ENCODE data around the gene MAD1L1. TPM values are rescaled to one million over a fixed set of nuclear protein-coding genes. Genes with fewer than 3 reads are reported as not detected.
A peak's percentile ranks its signal among the peaks of the same experiment; 100 is the strongest.

The MAD1L1 gene
- total RNA-seq, 1 donor from 2014 or later, result 32.7 TPM

DNA sequence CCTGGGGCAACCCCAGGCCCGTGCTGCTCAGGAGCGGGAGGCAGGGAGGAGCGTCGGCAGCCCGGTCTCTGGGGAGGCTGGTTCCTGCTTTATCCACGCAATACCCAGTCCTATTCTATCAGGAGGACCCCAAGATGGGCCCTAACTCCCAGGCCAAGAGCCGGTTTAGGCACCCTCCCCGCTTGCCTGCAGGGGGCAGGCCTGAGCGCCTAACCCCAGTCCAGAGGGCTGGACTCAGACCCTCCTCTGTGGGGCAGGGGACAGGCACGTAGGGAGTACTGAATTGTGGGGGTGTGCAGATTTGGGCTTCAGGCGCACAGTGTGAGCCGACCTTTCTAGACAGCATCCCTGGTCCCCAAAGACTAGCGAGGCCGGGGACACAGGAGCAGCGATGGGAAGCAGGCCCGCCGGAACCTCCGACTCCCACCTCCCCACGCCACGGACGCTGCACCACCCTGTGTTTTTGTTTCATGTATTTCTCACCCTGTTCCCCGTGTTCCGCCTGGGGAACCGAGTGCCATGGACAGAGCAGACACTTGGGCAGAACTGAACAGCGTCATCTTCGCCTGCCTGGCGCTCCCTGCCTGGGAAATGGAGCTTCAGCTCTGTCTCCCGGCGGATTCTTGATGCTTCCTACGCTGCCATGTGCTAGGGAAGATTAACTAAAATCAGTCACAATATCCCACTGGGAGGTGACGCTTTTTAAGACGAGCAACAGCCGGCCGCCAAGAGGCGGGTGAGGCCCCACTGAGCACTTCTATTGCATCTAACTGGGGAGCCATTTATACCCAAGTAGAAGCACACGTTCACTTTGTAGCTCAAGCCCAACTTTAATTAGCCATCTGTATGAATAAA, 14.6 kb upstream of the MAD1L1 start:
- no peak for DNase-seq (ENCODE audit: extremely low spot score, unreplicated experiment)
- TF ChIP-seq, protein P1, sequence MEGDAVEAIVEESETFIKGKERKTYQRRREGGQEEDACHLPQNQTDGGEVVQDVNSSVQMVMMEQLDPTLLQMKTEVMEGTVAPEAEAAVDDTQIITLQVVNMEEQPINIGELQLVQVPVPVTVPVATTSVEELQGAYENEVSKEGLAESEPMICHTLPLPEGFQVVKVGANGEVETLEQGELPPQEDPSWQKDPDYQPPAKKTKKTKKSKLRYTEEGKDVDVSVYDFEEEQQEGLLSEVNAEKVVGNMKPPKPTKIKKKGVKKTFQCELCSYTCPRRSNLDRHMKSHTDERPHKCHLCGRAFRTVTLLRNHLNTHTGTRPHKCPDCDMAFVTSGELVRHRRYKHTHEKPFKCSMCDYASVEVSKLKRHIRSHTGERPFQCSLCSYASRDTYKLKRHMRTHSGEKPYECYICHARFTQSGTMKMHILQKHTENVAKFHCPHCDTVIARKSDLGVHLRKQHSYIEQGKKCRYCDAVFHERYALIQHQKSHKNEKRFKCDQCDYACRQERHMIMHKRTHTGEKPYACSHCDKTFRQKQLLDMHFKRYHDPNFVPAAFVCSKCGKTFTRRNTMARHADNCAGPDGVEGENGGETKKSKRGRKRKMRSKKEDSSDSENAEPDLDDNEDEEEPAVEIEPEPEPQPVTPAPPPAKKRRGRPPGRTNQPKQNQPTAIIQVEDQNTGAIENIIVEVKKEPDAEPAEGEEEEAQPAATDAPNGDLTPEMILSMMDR (IDR thresholded peaks at IDR 0.05), result peak; percentile 65
- Mint-ChIP-seq H3K27ac (ENCODE audit: unreplicated experiment) (no peak overlapping the region), H3K9me3 (ENCODE audit: unreplicated experiment) (no peaks in the 10 kb centered on the region), H3K4me3 (ENCODE audit: unreplicated experiment) (no peak overlapping the region), H3K27me3 (ENCODE audit: unreplicated experiment) (no peaks in the 10 kb centered on the region), H3K4me1 (ENCODE audit: unreplicated experiment) (peaks cover 31% of the 10 kb centered on the region), H3K36me3 (ENCODE audit: unreplicated experiment) (no peaks in the 10 kb centered on the region)

DNA sequence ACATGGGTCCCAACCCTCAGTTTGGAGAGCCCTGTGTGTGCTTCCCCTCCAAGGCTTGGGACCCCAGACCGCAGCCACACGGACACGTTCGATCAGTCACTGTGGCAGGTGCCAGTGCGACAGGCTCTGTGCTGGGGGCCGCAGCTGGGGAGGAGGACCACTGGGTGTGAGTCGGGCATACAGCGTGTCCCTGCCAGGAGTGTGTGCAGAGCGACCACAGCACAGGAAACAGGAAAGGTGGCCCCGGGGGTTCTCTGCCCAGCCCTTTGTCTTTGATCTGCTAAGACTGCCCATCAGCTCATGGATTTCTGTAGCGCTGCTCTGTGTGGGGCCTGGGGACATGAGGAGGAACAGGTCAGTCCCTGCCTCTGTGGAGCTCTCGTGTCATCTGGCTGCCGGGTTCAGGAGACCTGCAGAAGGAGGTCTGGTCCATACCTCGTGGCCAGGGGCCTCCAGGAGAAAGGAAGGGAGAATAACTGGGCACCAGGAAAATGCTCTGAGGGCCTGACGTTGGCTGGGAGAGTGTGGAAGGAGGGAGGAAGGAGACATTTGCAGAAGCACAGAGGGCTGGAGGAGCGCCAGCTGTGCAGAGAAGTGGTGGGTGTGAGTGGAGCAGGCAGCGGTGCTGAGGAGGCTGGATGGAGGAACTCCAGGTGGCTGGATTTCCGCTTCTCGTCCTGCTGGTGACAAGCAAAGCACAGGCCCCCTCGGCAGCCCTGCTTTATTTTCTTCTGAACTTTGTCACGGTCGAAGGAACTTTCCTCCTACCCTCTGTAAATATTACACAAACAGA, 13.3 kb upstream of the MAD1L1 start:
- H3K27ac Mint-ChIP-seq (ENCODE audit: unreplicated experiment), result no peak overlapping the region
- no peaks in the 10 kb centered on the region for H3K27me3 Mint-ChIP-seq (ENCODE audit: unreplicated experiment)
- no peaks in the 10 kb centered on the region for H3K9me3 Mint-ChIP-seq (ENCODE audit: unreplicated experiment)

DNA sequence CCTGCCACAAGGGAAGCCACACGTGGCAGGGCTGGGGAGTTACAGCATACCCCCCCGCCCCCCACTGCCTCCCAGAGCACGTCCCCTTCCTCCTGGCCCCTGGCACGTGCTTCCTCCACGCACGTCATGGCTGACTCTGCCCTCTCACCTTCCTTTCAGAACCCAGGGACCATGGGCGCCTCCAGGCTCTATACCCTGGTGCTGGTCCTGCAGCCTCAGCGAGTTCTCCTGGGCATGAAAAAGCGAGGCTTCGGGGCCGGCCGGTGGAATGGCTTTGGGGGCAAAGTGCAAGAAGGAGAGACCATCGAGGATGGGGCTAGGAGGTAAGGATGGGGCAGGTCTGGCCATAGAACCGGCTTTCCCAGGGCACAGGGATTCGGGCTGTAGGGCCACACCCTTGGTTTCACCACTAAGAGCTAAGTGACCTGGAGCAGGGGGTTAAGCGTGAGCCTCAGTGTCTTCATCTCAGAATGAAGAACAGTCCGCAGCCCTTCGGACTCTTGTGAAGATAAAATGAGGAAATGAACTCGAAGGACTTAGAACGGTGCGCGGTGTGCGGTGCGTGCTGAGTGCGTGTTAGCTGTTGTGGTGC, 11.8 kb upstream of the MAD1L1 start:
- Mint-ChIP-seq H3K9me3 (ENCODE audit: unreplicated experiment) (no peaks in the 10 kb centered on the region), H3K27me3 (ENCODE audit: unreplicated experiment) (no peaks in the 10 kb centered on the region), H3K36me3 (ENCODE audit: unreplicated experiment) (no peaks in the 10 kb centered on the region), H3K27ac (ENCODE audit: unreplicated experiment) (no peak overlapping the region), H3K4me3 (ENCODE audit: unreplicated experiment) (no peak overlapping the region), H3K4me1 (ENCODE audit: unreplicated experiment) (peaks cover 39% of the 10 kb centered on the region)
- DNase-seq (ENCODE audit: extremely low spot score, unreplicated experiment), result no peak
- TF ChIP-seq, protein P1 (IDR thresholded peaks at IDR 0.05), result no peak

More for the DNA sequence above, 13.3 kb upstream of the MAD1L1 start:
- DNase-seq (ENCODE audit: extremely low spot score, unreplicated experiment), result no peak
- Mint-ChIP-seq H3K36me3 (ENCODE audit: unreplicated experiment) (no peaks in the 10 kb centered on the region), H3K4me3 (ENCODE audit: unreplicated experiment) (no peak overlapping the region), H3K4me1 (ENCODE audit: unreplicated experiment) (peaks cover 37% of the 10 kb centered on the region)
- TF ChIP-seq, protein P1 (IDR thresholded peaks at IDR 0.05), result no peak

DNA sequence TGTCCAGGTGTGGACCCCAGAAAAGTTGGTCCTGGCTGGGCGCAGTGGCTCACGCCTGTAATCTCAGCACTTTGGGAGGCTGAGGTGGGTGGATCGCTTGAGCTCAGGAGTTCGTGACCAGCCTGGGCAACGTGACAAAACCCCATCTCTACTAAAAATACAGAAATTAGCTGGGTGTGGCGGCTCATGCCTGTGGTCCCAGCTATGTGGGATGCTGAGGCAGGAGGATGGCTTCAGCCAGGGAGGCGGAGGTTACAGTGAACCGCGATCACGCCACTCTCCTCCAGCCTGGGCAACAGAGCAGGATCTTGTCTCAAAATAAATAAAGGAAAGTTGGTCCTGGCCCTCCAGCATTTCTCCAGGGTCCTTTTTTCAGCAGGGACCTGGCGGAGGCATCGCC, 10.7 kb upstream of the MAD1L1 start:
- Mint-ChIP-seq H3K36me3 (ENCODE audit: unreplicated experiment) (peaks cover under 1% of the 10 kb centered on the region), H3K4me3 (ENCODE audit: unreplicated experiment) (no peak overlapping the region), H3K27ac (ENCODE audit: unreplicated experiment) (no peak overlapping the region), H3K27me3 (ENCODE audit: unreplicated experiment) (no peaks in the 10 kb centered on the region), H3K9me3 (ENCODE audit: unreplicated experiment) (no peaks in the 10 kb centered on the region), H3K4me1 (ENCODE audit: unreplicated experiment) (peaks cover 28% of the 10 kb centered on the region)
- no peak for DNase-seq (ENCODE audit: extremely low spot score, unreplicated experiment)
- TF ChIP-seq, protein P1 (IDR thresholded peaks at IDR 0.05), result no peak

Measured in osteocyte (in vitro differentiated cells).